Measurements from ENCODE around the gene ZNF775.

DNA sequence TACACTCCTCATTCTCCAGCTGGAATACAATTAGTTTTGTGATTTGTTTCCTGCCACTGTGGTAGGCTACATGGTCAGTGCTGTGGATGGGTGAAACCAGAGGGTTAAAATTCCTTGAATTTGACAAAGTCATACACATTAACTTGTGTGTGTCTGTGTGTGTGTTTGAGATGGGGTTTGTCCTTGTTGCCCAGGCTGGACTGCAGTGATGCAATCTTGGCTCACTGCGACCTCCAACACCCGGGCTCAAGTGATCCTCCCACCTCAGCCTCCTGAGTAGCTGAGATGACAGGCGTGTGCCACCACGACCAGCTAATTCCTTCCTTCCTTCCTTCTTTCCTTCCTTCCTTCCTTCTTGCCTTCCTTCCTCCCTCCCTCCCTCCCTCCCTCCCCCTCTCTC, 46.5 kb downstream of the ZNF775 start:
- TF ChIP-seq EZH2 (IDR thresholded peaks at IDR 0.05; ENCODE audit: low read length, unreplicated experiment), result no peak
- TF ChIP-seq, protein P1, sequence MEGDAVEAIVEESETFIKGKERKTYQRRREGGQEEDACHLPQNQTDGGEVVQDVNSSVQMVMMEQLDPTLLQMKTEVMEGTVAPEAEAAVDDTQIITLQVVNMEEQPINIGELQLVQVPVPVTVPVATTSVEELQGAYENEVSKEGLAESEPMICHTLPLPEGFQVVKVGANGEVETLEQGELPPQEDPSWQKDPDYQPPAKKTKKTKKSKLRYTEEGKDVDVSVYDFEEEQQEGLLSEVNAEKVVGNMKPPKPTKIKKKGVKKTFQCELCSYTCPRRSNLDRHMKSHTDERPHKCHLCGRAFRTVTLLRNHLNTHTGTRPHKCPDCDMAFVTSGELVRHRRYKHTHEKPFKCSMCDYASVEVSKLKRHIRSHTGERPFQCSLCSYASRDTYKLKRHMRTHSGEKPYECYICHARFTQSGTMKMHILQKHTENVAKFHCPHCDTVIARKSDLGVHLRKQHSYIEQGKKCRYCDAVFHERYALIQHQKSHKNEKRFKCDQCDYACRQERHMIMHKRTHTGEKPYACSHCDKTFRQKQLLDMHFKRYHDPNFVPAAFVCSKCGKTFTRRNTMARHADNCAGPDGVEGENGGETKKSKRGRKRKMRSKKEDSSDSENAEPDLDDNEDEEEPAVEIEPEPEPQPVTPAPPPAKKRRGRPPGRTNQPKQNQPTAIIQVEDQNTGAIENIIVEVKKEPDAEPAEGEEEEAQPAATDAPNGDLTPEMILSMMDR (conservative IDR thresholded peaks at IDR 0.05; ENCODE audit: low read depth, low read length), result no peak
- no peak for TF ChIP-seq EZH2phosphoT487 (IDR thresholded peaks at IDR 0.05; ENCODE audit: borderline replicate concordance, low read length)
